ENCODE measurements around the gene ERFE.
"Not testable (repeated sequence)": the region's sequence is repeated elsewhere in the genome, so short reads cannot be mapped to it uniquely, and the experiment has no call there.

ERFE gene

GRCh38 chr2:238170386-238171071, 11.8 kb downstream of the ERFE start:
- no peak for DNase-seq

- DNase-seq: not testable (repeated sequence)
Observed at GRCh38 chr2:238171072-238171431, 12.3 kb downstream of the ERFE start.

GRCh38 chr2:238171575-238172187, 12.9 kb downstream of the ERFE start:
- DNase-seq: no peak

- DNase-seq: no peak
Observed at GRCh38 chr2:238172439-238172838, 13.7 kb downstream of the ERFE start.

DNA sequence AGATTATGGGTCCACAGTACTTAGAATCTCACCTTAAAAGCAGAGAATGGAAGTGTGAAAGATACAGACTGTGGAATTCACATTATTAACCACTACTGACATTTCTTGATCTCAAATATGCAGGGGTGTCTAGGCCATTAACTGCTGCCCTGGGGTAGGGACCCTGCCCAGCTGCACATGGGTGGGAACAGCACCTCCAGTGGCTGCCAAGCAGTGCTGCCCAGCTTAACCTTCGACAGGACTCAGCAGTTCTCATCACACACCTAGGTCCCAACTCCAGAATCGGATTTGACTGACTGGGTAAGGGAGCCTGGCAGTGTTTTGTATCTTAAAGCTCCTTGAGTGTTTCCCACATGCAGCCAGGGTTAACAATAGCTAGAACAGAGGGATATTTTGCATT, 14.9 kb downstream of the ERFE start:
- DNase-seq: peak; percentile 12

- DNase-seq: no peak
Observed at GRCh38 chr2:238174291-238174690, 15.5 kb downstream of the ERFE start.

- peak; percentile 96 for DNase-seq
Observed at GRCh38 chr2:238174701-238175100, 15.9 kb downstream of the ERFE start.

GRCh38 chr2:238176613-238177012, 17.8 kb downstream of the ERFE start:
- peak; percentile 19 for DNase-seq

GRCh38 chr2:238180554-238180953, 21.8 kb downstream of the ERFE start:
- no peak for DNase-seq

DNA sequence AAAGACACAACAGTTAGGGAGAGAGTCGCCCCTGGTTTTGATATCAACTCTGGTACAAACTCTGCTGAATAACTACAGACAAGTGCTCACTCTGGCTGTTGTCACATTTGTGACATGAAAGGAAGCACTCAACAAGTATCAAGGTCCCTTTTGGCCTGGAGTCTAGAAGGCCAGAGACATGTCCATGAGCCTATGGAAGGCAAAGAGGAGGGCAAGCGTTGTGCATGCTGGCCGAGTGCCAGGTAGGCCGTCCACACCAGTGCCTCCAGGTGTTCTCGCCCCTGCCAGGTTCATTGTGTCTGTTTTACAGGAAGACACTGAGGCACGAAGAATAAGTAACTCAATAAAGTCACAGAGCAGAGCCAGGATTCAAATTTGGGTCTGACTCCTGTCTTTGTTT, 23.6 kb downstream of the ERFE start:
- peak; percentile 29 for DNase-seq

GRCh38 chr2:238183821-238184220, 25.1 kb downstream of the ERFE start:
- no peak for DNase-seq

DNA sequence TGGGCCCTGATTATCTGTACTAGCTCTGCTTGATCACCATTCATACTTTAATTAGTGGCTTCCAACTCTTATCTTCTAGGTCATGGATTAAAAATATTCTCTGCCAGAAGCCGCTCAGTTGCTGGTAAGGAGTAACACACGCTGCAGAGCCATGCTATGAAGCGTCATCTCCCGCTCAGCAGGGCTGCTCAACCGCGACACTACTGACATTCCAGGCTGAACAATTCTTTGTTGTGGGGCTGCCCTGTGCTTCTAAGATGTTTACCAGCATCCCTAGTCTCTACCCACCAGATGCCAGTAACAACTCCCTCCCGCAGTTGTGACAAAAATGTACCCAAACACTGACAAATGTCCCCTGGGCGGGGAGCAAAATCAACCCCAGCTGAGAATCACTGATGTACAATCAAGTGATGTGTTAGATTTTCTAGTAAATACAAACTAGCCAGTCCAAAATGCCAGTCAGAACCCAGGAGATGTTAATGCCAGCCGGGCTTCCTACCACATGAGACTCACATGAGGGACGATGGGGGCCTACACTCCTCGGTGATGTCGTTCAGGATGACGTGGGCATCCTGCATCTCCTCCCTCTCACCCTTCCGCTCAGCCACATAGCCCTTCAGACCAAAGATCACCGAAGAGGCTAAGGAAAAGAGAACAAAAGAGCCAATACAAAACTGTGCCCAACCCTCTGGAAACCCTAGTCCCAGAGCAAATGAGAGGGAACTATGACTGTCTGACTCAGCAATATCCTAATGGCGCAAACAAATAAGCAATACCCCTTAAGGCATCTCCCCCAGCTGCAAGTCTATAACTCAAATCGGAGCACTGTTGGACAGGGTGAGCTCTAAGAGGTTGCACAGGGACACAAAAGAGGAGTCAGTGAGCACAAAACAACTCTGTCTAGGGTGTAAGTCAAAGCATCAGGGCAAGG, 29.1 kb downstream of the ERFE start:
- no peak for DNase-seq

DNA sequence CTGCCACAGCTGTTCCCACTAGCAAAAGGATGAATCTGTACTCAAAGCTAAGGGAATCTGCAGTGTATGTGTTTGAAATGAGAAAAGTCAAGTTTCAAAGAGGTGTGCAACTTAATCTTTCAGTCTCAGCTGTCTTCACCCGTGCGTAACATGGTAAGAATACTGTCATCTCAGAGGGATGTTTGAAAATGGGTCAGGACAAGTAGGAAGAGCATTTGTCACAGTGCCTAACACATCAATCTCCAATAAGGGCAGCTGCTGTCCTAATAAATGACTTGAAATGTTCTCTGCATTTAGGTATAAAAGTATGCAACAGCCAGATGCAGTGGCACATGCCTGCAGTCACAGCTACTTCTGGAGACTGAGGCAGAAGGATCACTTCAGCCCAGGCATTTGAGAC, 31.7 kb downstream of the ERFE start:
- DNase-seq: no peak

DNA sequence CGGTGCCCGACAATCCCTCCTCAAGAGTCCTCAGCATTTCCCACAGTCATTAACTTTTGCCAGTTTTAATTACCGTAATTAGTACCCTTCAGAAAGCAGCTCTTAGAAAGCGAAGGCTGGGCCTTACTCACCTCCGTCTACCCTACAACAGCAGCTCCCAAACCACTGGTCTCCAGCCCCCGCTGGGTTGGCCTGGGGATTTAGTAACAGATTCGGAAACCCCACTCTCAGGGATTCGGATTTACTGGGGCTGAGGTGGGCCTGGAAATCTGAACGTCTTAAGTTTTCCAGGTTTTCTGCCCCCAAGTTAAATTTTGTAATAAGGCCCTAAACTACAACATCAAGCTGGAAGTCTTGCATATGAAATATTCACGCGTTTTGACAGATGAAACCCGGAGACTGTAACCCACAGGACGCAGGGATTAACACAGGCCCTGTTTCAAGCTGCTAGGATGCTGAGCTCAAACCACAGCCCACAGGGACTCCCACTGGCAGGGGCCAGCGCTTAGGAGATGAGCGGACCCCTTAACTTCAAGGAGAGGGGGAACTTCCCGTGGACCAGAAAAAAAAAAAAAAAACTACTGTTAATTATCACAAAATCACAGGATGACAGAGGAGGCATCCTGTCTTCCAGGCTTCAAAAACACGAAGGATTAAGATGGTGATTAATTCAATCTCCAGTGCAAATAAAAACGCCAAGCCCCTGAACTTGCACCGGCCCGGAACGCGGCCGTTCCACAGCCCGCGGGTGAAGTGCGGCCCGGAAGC, 43.7 kb downstream of the ERFE start:
- DNase-seq: no peak

- DNase-seq: peak; percentile 77
Observed at GRCh38 chr2:238203094-238203972, 44.6 kb downstream of the ERFE start, which contains the start of gene ILKAP. ILKAP (minus strand) TSS chr2:238203695; CDS start chr2:238203553, 142 bp downstream.

DNA sequence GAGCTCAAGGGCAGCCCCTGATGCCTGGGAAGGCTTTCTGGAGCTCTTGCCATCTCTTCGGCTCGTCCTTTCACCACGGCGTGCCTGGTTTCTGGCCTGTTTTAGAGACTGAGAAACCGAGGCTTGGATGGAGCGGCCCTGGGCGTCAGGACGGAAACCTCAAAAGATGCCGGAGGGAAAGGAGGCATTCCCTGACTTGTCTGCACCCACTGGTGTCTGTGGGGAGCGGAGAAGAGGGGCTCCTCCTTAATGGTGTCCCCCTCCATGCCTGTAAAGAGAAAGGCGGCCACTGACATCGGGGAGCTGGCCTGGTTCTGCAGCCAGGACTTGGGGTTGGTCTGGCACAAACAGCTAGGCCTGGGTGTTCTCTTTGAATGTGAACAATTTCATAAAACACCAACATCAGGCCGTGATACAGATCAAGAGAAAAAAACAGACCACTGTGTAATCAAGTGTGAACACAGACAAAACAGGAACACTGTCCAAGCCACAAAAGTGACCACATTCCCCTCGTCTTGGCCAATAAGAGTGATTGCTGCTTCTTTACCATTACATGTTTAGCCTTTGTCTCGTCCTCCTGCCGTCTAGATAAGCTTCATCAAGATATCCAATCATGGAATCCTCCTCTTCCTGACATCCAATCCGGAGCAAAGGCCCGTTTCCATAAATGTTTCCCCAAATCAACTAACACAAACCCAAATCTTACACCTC, 45.4 kb downstream of the ERFE start:
- no peak for DNase-seq

DNA sequence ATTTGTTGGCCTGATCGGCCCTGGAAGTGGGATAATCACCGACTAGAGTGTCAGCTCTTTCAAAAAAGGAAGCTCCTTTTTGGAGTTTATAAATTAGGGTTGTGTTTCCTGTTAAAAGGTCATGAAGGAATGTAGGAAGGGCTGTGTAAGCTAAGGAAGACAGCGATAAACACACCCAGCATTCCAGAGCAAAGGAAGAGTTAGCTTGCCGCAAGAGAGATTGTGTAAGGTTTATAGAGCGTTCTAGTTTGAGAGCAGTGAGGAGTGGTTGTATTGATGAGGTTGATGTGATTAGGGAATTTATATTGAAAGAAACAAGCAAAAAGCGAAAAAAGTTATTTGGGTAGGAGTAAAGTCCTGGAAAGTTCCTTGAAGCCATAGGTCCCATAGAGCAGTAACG, 48.2 kb downstream of the ERFE start:
- no peak for DNase-seq

- no peak for DNase-seq
Observed at GRCh38 chr2:238216651-238217184, 57.9 kb downstream of the ERFE start.

Data from NCI-H510A treated with DMSO at 0.1 percent for 48 hours (cell line).